Mucosa of stomach (tissue), 1 donor: ENCODE measurements around the gene SCPEP1.
"Not testable (repeated sequence)": the region's sequence is repeated elsewhere in the genome, so short reads cannot be mapped to it uniquely, and the experiment has no call there.

Experiments
- H3K27me3 ChIP-seq: one replicate; pipeline ENCODE4 v1.7.0; 2013; ENCODE audit warnings: mild to moderate bottlenecking, low read length; ENCODE audit not compliant: control insufficient read depth, insufficient read depth
- H3K36me3 ChIP-seq: one replicate; pipeline ENCODE4 v1.7.0; 2013; ENCODE audit warnings: low read length; ENCODE audit not compliant: control insufficient read depth, insufficient read depth
- H3K4me1 ChIP-seq: one replicate; pipeline ENCODE4 v1.7.0; 2013; ENCODE audit warnings: mild to moderate bottlenecking, low read length; ENCODE audit not compliant: control insufficient read depth, insufficient read depth
- H3K4me3 ChIP-seq: one replicate; pipeline ENCODE4 v1.7.0; 2013; ENCODE audit warnings: low read length
- H3K9ac ChIP-seq: one replicate; pipeline ENCODE4 v1.7.0; 2013; ENCODE audit warnings: mild to moderate bottlenecking, low read length, moderate library complexity
- H3K9me3 ChIP-seq: one replicate; pipeline ENCODE4 v1.7.0; 2013; ENCODE audit warnings: mild to moderate bottlenecking, low read length, moderate library complexity; ENCODE audit not compliant: control insufficient read depth
- donor health status: Pancreatic carcinoma.

Gene SCPEP1

DNA sequence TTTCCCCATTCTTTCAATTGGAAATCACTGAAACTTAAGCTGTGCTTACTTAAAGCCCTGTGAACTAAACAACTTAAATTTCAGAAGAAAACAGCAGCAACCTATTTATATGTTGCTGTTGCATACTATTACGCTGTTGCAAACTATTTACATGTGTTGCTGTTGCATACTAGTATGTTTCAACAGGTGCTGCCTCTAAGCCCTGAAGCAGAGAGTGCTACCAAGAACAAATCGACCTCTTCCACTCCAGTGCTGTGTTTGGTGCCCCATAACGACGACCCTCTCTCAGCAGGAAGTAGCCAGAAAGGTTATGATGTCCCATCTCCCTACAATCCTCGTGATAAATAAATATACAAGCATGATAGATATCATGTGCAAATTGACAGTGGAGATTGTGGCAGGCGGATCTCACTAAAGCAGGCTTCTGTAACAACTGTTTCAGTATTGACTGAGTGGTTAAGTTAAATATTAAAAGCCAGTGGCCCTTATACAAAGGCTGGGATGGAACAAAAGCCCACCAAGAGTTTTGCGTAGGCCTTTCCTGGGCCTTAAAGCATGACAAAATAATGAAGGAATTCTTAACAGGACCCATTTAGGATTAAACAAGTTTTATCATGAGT, 5.7 kb upstream of the SCPEP1 start:
- peaks cover 7% of the 10 kb centered on the region for H3K4me1 ChIP-seq
- no peaks in the 10 kb centered on the region for H3K36me3 ChIP-seq
- H3K9me3 ChIP-seq = no peaks in the 10 kb centered on the region
- no peaks in the 10 kb centered on the region for H3K27me3 ChIP-seq
- no peak overlapping the region for H3K9ac ChIP-seq
- no peak overlapping the region for H3K4me3 ChIP-seq

DNA sequence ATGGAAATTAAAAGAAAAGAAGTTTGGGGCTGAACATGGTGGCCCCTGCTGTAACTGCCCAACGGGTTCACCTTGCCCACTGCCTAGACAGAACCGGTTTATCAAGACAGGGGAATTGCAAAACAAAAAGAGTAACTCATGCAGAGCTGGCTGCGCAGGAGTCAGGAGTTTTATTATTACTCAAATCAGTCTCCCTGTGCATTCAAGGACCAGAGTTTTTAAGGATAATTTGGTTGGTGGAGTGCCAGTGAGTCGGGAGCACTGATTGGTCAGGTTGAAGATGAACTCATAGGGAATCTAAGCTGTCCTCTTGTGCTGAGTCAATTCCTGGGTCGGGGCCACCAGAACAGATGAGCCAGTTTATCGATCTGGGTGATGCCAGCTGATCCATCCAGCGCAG, 4.4 kb upstream of the SCPEP1 start:
- no peak overlapping the region for H3K9ac ChIP-seq
- peaks cover 9% of the 10 kb centered on the region for H3K4me1 ChIP-seq
- H3K36me3 ChIP-seq = no peaks in the 10 kb centered on the region
- H3K4me3 ChIP-seq = no peak overlapping the region
- no peaks in the 10 kb centered on the region for H3K27me3 ChIP-seq
- no peaks in the 10 kb centered on the region for H3K9me3 ChIP-seq

- H3K4me3 ChIP-seq = no peak overlapping the region
- H3K4me1 ChIP-seq = peaks cover 15% of the 10 kb centered on the region
Observed at GRCh38 chr17:56974055-56974454, 3.9 kb upstream of the SCPEP1 start.

DNA sequence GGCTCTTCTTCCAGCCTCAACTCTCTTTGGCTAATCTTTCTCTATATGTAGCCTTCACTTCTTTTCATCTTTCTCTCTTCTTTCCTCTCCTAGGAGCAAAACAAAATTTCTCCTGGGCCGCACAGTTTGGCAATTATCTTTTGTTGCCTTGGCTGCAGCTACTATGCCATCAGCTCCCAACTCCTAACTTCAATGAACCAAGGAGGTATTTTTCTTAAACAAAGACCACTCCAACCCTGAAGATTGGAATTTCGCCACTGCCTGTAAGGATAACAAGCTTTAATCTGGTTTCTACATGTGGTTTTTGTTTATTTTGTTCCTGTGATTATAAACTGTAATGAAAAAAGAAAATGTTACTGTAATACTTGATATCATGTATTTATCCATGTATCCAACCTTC, 2.3 kb upstream of the SCPEP1 start:
- Histone ChIP-seq H3K9ac (no peak overlapping the region), H3K36me3 (no peaks in the 10 kb centered on the region), H3K9me3 (no peaks in the 10 kb centered on the region), H3K4me1 (peaks cover 16% of the 10 kb centered on the region), H3K4me3 (no peak overlapping the region), H3K27me3 (no peaks in the 10 kb centered on the region)

More at GRCh38 chr17:56974055-56974454, 3.9 kb upstream of the SCPEP1 start:
- Histone ChIP-seq H3K27me3 (no peaks in the 10 kb centered on the region), H3K9me3 (no peaks in the 10 kb centered on the region), H3K9ac (no peak overlapping the region), H3K36me3 (no peaks in the 10 kb centered on the region)

DNA sequence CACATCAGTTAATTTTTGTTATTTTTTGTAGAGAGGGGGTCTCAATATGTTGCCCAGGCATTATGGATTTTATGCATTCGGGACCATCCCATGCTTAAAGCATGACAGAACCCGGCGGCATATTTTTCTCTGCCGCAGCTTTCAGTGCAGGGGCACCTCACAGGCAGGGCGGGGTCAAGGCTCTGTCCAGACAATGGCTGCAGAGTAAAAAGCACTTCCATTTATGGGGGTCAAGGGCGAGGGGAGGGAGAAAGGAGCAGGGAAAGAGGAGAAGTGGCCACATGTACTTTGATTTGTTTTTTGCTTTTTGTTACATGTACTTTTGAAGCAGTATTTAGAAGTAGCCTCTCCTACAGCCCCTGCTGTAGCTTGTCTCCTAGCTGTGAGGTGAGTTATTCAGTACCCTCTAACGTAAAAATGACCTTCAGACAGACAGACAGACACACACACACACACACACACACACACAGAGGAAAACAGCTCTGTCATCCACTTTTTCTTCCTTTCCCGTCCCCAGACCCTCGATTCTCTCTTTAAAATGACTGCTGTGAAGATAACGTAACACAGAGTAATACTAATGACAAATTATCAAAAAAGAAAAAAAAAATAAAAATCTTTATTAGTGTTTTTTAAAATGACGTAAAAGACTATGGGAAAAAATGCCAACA, 856 bp upstream of the SCPEP1 start:
- H3K9me3 ChIP-seq = no peaks in the 10 kb centered on the region
- no peak overlapping the region for H3K4me3 ChIP-seq
- no peak overlapping the region for H3K9ac ChIP-seq
- peaks cover 16% of the 10 kb centered on the region for H3K4me1 ChIP-seq
- no peaks in the 10 kb centered on the region for H3K27me3 ChIP-seq
- H3K36me3 ChIP-seq = no peaks in the 10 kb centered on the region

DNA sequence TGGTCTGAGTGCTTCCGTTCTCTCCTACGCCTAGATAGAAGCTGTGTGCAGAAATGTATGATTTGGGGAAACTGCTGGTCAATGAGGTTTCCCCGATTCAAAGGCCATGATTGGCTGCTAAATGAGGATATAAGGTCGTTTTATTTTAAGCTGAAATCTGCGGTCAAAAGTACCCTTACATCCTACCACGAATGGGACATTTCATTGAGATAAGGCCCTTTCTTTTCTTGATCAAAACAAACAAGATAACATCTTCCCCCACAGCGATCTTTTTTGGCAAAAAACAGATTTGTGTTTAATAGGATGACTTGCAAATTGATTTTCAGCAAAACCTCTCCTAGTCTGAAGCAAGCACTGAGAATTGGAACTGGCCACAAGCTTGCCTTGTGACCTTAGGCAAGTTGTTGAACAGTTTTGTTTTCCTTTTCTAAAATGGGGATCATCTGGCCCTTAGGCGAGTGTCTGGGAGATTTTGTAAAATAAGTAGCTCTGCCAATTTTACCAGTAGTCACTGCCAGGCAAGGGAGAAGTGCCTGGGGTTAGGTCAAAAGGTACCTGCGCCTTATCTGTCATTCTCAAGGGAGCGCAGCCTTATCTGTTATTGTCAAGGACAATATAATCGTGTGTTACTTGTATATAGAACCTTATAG, 635 bp downstream of the SCPEP1 start:
- H3K36me3 ChIP-seq = no peaks in the 10 kb centered on the region
- H3K4me1 ChIP-seq = peaks cover 9% of the 10 kb centered on the region
- H3K9ac ChIP-seq = no peak overlapping the region
- no peaks in the 10 kb centered on the region for H3K9me3 ChIP-seq
- no peak overlapping the region for H3K4me3 ChIP-seq
- no peaks in the 10 kb centered on the region for H3K27me3 ChIP-seq

- Histone ChIP-seq H3K9ac (no peak overlapping the region), H3K36me3 (no peaks in the 10 kb centered on the region), H3K27me3 (no peaks in the 10 kb centered on the region), H3K4me1 (peaks cover 9% of the 10 kb centered on the region), H3K9me3 (no peaks in the 10 kb centered on the region), H3K4me3 (no peak overlapping the region)
Observed at GRCh38 chr17:56979091-56979480, 1.2 kb downstream of the SCPEP1 start.

- H3K27me3 ChIP-seq, H3K9me3 ChIP-seq, H3K9ac ChIP-seq, H3K4me1 ChIP-seq, H3K36me3 ChIP-seq, H3K4me3 ChIP-seq: not testable (repeated sequence)
Observed at GRCh38 chr17:56980526-56980925, 2.6 kb downstream of the SCPEP1 start.

- H3K9me3 ChIP-seq = no peaks in the 10 kb centered on the region
- H3K4me1 ChIP-seq = peaks cover 9% of the 10 kb centered on the region
- no peak overlapping the region for H3K9ac ChIP-seq
- H3K36me3 ChIP-seq = peaks cover 5% of the 10 kb centered on the region
- H3K4me3 ChIP-seq = no peak overlapping the region
- no peaks in the 10 kb centered on the region for H3K27me3 ChIP-seq
Observed at GRCh38 chr17:56982312-56982711, 4.4 kb downstream of the SCPEP1 start.

DNA sequence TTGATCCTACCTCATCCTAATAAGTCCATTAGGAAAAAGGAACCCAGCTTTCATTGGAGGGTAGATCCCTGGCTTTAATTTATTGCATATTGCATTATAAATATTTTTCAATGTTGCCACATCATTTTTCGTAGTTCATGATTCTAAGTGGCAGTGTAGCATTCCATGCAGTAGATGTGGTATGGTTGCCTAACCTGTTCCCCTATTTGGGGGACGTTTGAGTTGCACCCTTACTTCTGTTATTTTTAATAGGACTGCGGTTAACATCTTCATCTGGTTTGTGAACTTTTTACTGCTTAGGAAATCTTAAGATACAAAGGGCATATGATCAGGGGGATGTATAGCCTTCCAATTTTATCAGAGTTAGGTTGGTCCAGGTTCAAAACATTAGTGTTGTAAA, 5.4 kb downstream of the SCPEP1 start:
- no peaks in the 10 kb centered on the region for H3K9me3 ChIP-seq
- no peak overlapping the region for H3K4me3 ChIP-seq
- H3K4me1 ChIP-seq = peaks cover 14% of the 10 kb centered on the region
- peaks cover 5% of the 10 kb centered on the region for H3K36me3 ChIP-seq
- no peak overlapping the region for H3K9ac ChIP-seq
- H3K27me3 ChIP-seq = no peaks in the 10 kb centered on the region

- Histone ChIP-seq H3K27me3 (no peaks in the 10 kb centered on the region), H3K36me3 (peaks cover 5% of the 10 kb centered on the region)
Observed at GRCh38 chr17:56985371-56986162, 7.6 kb downstream of the SCPEP1 start.

GRCh38 chr17:56987283-56987834, 9.4 kb downstream of the SCPEP1 start:
- Histone ChIP-seq H3K9ac (no peak overlapping the region), H3K27me3 (no peaks in the 10 kb centered on the region), H3K36me3 (peaks cover 8% of the 10 kb centered on the region), H3K9me3 (no peaks in the 10 kb centered on the region), H3K4me3 (no peak overlapping the region), H3K4me1 (peaks cover 5% of the 10 kb centered on the region)

More at GRCh38 chr17:56985371-56986162, 7.6 kb downstream of the SCPEP1 start:
- no peak overlapping the region for H3K9ac ChIP-seq
- H3K9me3 ChIP-seq = no peaks in the 10 kb centered on the region
- peaks cover 5% of the 10 kb centered on the region for H3K4me1 ChIP-seq
- no peak overlapping the region for H3K4me3 ChIP-seq
